HG02571 (cell line): ENCODE measurements around the gene ADAMTS15.

Experiments used
- ATAC-seq: cut with Tn5 transposase; IDR thresholded peaks from one replicate; pipeline ENCODE4 v1.9.1; 2021; ENCODE audit warnings: mild to moderate bottlenecking, moderate library complexity; ENCODE audit not compliant: unreplicated experiment

ADAMTS15 gene

DNA sequence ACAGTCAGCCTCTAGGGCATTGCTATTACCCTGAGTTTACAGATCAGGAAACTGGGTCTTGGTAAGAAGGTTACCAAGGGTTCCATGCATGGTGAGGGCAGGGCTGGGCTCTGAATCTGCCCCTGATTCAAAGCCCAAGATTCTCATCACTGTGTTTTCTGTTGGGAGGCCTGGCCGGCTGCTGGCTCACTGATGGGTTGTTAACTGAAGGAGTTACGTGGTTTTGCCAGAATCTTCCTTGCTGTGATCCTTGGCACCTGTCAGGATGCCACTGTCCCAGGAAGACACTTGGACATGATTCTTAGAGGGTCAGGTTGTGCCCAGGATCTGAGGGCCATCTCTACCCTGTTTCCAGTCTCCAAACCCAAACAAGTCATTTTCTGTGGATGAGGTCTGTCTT, 61.5 kb downstream of the ADAMTS15 start:
- ATAC-seq: no peak

- no peak for ATAC-seq
These were observed 62.1 kb downstream of the ADAMTS15 start for GRCh38 chr11:130510407-130511006.

DNA sequence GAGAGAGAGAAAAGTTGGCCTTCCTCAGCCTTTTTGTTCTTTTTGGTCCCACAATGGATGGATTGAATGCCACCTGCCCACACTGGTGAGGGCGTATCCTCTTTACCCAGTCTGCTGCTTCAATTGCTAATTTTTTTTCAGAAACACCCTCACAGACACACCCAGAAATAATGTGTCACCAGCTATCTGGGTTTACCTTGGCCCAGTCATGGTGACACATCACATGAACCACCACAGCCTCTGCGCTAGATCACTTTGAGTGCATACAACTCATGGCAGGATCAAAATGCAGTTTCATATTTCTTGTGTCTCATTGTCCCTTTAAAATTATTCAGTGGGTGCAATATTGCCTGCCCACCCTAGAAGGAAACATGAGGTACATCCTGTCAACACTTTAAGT, 63.3 kb downstream of the ADAMTS15 start:
- ATAC-seq: no peak

DNA sequence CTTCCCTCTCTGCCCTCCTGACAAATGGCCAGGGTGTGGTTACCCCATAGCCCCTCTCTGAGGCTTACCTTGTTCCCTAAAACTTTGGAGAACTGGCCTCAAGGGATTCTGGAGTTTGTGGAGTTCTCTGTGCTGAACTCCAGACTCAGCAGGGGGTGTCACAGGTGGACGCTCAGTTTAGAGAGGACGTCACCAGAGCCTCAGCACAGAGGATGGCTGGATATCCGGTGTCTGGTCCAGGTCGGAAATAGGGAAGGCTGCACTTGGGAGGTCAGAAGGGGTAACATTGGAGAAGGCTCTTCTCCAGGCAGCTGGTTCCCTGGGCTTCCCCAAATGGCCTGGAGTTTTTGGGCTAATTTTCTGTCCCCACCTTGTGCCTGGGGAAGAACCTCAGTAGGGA, 64.2 kb downstream of the ADAMTS15 start:
- ATAC-seq: no peak

DNA sequence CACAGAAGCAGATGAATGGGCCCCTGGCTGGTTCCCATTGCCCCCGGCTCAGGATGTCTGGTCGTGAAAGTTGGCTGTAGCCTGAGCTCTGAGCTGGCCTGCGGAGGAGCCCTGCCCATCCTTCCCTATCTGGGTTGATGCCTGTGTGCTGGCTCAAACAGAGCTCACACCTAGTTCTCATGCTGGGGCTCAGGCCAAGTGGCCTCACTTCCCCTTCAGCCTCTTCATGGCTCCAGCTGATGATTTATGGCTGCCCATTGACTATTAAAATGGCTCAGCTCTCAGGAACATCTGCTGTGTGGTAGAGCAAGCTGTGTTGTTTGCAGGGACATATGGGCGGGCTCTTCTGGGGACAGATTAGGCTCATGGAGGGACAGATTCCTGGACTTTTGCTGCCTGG, 64.7 kb downstream of the ADAMTS15 start:
- ATAC-seq: no peak

DNA sequence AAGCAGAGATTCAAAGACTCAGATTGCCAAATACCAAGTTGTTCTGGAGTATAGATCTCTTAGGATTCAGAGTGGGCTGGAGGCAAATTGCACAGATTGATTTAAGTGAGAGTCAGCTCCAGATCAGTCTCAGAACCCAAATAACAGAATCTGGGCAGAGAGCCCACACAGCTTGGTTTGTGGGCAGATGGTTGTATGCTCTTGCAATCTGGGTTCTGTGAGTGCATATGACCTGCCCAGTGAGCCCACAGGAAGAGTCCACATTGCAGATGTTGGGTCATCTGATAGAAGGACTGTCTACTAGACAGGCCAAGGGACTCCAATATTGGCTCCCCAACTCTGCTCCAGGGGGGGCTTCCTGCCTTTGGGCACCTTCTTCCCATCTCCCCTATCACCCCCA, 65.9 kb downstream of the ADAMTS15 start:
- ATAC-seq: no peak

DNA sequence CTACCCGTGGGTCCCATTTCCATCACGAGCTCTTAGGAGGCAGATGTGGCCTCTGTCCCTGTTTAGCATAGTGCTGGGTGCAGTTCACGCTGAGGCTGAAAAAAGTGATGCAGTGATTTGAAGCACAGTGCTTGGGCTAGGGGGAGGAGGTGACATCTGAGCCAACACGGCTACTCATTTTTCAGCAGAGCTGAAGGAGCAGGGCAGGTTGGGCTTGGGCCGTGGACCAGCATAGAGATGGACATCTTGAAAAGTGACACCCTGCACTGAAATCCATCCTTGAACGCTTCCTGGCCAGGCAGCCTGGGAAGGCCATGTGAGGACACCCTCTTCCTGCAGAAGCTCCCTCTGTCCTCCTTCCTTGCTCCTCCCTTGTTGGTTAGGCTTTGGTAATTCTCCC, 66.4 kb downstream of the ADAMTS15 start:
- no peak for ATAC-seq

GRCh38 chr11:130515829-130516553, 67.5 kb downstream of the ADAMTS15 start:
- ATAC-seq: no peak

DNA sequence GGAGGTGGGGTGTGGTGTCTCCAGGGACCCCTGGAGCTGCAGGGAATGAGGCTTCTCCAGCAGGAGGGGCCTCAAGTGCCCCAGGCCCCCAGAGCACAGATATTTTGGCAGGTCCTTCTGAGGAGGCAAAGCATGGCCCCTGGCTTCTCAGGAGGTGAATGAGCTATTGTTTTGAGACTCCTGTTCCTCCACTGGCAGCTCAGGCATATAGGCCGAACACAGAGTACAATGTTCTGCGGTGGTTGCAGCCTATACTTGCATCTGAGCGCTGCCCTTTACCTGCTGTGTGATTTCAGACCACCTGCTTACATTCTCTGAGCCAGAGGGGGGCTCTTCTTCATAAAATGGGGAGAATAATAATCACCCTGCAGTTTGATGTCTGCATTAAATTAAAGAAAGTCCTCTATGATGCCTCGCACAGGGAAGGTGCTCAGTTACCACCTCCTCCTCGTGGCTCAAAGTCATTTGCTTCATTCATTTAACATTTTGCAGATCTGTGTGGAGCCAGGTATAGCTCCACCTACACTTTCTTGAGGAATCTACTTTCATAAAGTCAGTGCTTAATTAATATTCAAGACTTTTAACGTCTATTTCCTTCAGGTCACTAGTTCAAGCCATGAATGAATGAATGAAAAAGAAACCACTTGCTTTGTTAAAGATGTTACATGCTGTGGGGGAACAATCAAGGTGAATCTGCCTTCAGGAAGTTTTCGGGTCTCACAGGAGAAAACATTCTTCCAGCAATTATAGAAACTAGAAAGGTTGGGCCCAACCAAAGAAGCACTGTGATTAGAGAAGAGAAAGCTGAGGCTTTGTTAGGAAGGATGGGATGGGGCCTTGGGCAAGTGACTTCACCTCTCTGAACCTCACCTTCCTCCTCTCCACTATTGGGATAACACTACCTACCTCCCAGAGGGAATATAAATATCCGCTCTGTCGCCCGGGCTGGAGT, 68.4 kb downstream of the ADAMTS15 start:
- no peak for ATAC-seq

GRCh38 chr11:130518164-130518680, 69.8 kb downstream of the ADAMTS15 start:
- ATAC-seq: no peak

DNA sequence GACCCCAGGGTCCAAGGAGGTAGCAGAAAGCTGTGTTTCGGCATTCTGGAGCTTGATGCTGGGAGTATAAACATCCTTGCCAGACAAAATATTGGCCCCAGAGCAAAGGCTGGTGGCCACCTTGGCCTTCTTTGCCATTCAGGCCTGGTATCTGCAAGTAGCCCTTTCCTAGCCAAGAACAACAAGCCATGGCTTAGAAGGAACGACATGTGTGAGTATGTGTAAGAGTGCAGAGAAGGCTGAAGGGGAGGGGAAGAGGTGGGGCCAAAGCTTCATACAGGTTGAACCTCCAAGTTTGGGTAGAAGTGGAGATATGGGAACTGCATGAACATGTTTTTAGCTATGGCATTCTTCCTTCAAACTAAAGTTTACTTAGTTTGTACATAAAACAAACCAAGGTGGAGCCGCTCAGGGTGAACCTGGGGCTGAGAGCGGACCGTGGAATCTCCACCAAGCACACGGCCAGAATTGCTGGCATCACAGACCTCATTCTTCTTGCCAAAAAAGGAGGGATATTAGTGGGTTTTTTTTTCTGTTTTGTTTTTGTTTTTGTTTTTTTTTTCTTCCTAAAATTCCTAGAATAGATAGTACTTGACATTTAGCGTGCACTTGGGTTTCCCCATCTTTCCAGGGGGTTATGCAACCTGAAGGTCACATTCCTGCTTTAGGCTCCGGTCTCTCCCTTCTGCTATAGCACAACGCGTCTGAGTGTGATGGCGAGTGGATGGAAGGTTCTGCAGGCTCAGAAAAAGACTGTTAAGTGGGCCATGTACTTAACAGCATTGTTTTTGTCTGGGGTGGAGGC, 70.9 kb downstream of the ADAMTS15 start:
- ATAC-seq: no peak

DNA sequence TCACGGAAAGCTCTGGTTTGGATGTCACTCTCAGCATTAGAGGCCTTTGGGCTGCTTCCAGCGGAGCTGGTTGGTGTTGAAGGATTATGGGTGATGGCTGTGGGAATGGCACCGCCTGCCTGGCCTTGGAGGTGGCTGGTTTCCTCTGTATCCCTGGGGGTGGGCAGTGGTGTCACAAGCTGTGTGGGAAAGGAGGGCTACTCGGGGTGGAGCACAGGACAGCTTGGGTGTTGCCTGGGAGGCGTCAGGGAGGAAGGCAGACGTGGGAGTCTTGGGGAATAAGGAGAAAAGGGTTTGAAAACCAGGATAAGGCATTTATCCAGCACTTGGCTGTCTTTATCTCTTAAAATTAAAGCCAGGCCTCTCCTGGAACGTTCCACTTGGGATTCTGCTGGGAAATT, 71.8 kb downstream of the ADAMTS15 start:
- no peak for ATAC-seq

- ATAC-seq: no peak
These were observed 74.0 kb downstream of the ADAMTS15 start for GRCh38 chr11:130522284-130522961.

GRCh38 chr11:130523166-130523565, 74.7 kb downstream of the ADAMTS15 start:
- ATAC-seq: no peak

- ATAC-seq: no peak
These were observed 75.2 kb downstream of the ADAMTS15 start for GRCh38 chr11:130523609-130524008.

- ATAC-seq: no peak
These were observed 75.8 kb downstream of the ADAMTS15 start for GRCh38 chr11:130524132-130524790.

GRCh38 chr11:130525307-130525706, 76.9 kb downstream of the ADAMTS15 start:
- ATAC-seq: no peak
